Astrocyte of the spinal cord (primary cell): ENCODE measurements around the gene FAM118B.

Source experiments
- DNase-seq: peaks from one replicate; pipeline ENCODE4 v3.0.0; 2011; ENCODE audit warnings: low read depth, low spot score
- H3K4me3 ChIP-seq: 2 replicates; pipeline ENCODE4 v1.5.1; 2011; ENCODE audit warnings: low read depth, mild to moderate bottlenecking, low read length, moderate library complexity
- CTCF ChIP-seq: IDR thresholded peaks from 2 replicates; pipeline ENCODE4 v1.5.1; 2012; ENCODE audit warnings: low read depth, mild to moderate bottlenecking, low read length, inconsistent platforms
- in situ Hi-C: cut with HindIII; loops from 2 replicates; pipeline ENCODE4 v1.10.0; 2017; ENCODE audit warnings: low sequenced_read_pairs

The FAM118B gene

GRCh38 chr11:126211236-126212088 lies at the start of gene FAM118B, which contains the start of gene RPUSD4:
TSS of gene FAM118B (plus strand) at chr11:126211782. CDS start at chr11:126235002, 23,220 bp downstream.
TSS of gene RPUSD4 (minus strand) at chr11:126211650. CDS start at chr11:126211638, 12 bp downstream.
- peak; percentile 97 for DNase-seq
- in situ Hi-C loops: no loop called here
- TF ChIP-seq CTCF: no peak
- H3K4me3 ChIP-seq: peak within 1 kb of the TSS; percentile 99

GRCh38 chr11:126162306-126163030 lies 49.1 kb upstream of the FAM118B start:
- no peak for DNase-seq
- no peak for TF ChIP-seq CTCF
- in situ Hi-C loops: no loop called here
- no peak overlapping the region for H3K4me3 ChIP-seq

DNA sequence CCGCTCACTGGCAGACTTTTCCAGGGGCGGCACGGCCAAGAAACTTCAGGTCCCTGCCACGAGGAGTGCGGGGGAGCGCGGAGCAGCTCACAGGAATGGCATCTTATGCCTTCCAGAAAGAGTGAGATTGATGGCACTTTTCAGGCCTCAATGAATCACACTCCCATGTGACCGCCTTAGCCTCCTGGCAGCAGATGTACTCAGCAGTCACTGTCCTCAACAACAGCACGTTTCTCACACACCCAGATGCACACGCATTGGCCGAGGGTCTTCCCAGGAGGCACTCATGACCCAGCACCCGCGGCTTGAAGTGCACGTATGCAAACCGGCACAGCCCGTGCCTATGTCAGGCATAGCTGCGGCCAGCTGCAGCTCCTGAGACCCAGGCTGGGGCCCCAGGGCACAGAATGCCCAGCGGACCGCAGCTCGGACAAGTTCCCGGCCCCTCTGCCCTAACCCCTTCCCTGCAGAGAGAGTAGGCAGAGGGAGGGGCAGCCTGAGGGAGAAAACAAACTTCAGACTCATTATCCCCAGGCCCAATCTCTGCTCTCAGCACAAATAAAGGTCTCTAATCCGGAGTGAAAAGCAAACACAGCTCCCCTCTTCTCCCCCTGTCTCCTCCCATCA lies 48.4 kb upstream of the FAM118B start:
- peak; percentile 55 for DNase-seq
- H3K4me3 ChIP-seq: no peak overlapping the region
- TF ChIP-seq CTCF: peak; percentile 4
- in situ Hi-C loops: no loop called here

- TF ChIP-seq CTCF: no peak
- no peak for DNase-seq
- in situ Hi-C loops: no loop called here
- H3K4me3 ChIP-seq: no peak overlapping the region
Observed at GRCh38 chr11:126163779-126164178, 47.8 kb upstream of the FAM118B start.

DNA sequence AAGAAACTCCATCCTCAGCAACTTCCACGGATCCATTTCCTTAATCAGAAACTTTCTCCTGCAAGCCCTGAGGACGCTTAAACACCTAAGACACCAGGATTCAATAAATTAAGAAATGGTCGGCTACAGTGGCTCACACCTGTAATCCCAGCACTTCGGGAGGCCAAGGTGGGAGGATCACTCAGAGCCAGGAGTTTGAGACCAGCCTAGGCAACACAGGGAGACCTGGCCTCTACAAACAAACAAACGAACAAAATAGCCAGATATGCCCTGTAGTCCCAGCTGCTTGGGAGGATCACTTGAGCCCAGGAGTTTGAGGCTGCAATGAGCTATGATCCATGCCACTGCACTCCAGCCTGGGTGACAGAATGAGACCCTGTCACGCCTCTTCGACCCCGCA lies 46.8 kb upstream of the FAM118B start:
- in situ Hi-C loops: no loop called here
- no peak overlapping the region for H3K4me3 ChIP-seq
- no peak for DNase-seq
- no peak for TF ChIP-seq CTCF

DNA sequence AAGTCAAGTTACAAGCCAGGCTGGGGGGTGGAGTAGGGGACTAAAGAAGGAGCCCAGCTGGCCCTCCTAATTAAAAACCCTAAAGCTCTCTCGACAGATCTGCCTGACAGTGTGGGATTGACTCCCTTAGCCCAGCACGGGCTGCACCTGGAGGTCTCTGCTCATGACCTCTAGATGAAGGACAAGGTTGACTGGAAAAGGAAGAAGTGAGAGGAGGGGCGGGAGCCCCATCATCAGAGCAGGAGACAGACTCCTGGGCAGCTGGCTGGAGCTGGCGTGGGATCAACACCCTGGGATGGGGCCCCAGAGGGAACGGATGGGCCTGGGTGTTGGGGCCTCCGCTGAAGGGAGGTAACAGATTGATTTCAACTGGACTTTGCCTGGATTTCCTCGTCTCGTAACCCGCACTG lies 46.3 kb upstream of the FAM118B start:
- in situ Hi-C loops: no loop called here
- no peak for TF ChIP-seq CTCF
- no peak for DNase-seq
- no peak overlapping the region for H3K4me3 ChIP-seq
